ENCODE results near the gene GOLGA8Q.
"Not testable (repeated sequence)": the region's sequence is repeated elsewhere in the genome, so short reads cannot be mapped to it uniquely, and the experiment has no call there.

GOLGA8Q gene, protein sequence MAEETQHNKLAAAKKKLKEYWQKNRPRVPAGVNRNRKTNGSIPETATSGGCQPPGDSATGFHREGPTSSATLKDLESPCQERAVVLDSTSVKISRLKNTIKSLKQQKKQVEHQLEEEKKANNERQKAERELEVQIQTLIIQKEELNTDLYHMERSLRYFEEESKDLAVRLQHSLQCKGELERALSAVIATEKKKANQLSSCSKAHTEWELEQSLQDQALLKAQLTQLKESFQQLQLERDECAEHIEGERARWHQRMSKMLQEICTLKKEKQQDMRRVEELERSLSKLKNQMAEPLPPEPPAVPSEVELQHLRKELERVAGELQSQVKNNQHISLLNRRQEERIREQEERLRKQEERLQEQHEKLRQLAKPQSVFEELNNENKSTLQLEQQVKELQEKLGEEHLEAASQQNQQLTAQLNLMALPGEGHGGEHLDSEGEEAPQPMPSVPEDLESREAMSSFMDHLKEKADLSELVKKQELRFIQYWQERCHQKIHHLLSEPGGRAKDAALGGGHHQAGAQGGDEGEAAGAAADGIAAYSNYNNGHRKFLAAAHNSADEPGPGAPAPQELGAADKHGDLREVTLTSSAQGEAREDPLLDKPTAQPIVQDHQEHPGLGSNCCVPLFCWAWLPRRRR

DNA sequence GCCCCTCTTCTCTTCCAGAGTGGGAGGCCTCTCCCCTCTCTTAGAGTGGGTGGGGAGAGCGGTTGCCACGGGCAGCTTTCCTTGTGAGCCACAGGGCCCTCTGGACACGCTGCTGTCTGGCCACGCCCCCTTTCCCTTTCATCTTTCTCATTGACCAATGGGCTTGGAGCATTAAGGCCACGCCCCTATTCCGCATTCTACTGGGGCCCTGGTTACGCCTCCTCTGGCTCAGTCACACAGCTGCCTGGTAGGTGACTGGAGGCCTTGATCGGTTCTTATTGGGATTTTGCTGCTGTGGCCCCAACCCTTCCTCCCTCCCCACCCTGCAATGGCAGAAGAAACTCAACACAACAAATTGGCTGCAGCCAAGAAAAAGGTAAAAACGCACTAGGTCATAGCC, at the start of gene GOLGA8Q:
Gene GOLGA8Q (plus strand): TSS at position 301 of the 400 bp plus-strand sequence. CDS start 28 bp downstream, at position 329.
- DNase-seq: not testable (repeated sequence)

DNA sequence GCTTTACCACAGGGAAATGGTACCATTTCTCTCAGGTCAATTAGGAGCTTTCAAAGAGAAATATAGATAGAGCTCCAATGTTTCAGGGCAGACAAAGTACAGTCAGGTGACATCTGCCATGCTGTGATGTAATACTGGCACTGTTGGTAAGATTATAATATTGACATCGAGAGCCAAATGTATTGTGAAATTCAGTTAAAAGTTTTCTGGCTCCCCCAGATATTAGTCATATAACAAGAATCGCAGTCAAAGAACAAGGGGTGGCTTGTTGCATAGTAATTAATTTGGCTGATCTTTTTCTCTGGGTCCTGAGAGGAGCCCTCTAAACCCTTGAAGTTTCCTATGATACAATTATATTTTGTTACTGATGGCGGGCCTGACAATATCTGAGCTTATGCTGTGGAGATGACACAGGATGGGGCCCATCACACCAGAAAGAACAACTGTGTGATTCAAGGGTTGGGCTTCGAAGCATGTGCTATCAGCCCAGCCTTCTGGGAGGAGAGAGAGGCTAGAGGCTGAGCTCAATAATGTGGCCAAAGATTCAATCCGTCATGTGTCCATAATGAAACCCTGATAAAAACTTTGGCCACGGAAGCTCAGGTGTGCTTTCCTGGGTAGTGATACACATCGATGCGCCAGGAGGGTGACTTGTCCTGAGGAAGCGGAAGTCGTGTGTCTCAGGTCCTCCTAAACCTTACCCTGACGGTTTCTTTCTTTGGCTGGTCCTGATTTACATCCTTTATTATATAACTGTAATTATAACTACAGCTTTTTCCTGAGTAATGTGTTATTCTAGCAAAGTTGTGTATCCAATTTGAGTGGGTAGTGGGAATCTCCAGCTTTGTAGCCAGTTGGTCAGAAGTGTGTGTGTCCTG, 48.7 kb upstream of the GOLGA8Q start:
- not testable (repeated sequence) for DNase-seq

DNA sequence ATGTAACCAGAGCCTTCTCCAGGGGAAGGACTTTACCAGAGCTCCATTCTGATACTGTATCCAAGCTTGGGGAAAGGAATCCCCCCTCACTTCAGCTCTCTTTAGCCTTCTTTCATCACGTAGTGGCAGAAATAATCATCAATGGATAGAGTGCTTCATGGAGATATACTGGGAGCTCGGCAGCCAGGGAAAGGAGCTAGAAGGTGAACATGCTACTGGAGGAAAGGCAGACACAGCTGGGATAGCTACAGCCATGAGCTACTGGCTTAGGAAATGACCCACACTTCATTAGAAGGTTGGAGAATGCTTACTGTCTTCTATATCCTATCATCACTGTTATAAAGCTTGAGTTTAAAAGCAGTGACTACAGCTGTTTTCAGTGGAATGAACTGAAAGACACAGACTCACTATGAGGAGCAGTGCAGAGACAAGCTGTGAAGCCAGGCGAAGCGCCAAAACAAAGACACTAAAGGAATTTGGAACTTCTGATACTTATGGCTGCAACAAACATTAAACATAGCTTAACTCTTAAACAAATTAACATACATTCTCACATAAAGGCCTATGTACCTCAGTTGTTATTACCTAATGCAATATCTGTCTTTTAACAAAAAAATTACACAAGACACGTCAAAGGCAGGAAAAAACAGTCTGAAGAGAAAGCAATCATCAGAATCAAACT, 47.5 kb upstream of the GOLGA8Q start:
- DNase-seq: not testable (repeated sequence)

DNA sequence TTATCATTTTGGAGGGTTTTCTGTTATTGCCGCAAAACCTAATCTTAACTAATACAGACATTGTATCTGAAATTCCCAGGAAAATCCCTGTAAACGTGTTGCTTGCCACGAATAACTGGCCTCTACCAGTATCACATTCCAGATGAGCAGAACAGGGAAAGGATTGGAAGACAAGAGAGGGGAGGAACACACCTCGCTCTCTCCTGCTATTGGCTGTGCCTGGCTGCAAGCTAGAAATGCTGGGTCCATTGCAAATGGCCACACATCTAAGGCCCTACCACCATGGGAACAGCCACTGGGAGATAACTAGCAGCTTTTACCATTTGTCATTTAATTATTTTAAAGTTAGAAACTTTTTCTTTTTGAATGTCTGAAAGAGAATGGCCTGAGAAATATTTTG, 37.3 kb upstream of the GOLGA8Q start:
- DNase-seq: not testable (repeated sequence)

DNA sequence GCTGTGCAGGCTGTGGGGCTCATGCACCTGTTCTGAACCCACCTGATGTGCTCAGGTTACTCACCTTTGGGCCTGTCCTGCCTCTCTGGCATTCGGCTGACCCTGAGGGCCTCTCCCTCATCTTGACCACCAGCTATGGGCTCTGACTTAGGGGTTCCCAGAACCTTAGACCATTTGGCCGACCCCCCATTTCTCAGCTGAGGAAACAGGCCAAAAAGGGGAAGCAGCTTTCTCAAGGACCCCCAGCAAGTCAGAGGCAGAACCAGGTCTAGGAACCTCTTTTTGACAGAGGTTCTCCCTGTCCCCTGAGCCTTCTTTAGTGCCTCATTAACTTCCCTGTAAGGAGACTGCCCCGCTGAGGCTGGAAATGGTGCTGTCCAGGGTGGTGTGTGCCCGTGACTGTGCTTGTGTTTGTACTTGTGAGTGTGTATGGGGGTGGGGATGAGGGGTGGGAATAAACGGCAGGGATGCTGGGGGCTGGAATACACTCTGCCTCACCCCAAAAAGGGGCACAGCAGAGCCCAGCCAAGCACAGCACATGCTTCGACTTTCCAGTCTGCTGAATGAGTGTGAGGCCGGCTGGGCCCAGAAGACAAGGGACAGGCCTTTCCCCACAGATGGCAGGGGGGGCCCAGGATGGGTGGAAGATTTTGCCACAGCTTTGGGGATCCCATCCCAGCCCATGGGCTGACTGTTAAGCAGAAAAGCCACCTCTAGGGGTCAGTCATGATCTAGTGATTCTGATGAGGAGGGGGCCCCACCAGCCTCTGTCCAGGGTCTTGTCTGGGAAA, 28.2 kb upstream of the GOLGA8Q start:
- not testable (repeated sequence) for DNase-seq

DNA sequence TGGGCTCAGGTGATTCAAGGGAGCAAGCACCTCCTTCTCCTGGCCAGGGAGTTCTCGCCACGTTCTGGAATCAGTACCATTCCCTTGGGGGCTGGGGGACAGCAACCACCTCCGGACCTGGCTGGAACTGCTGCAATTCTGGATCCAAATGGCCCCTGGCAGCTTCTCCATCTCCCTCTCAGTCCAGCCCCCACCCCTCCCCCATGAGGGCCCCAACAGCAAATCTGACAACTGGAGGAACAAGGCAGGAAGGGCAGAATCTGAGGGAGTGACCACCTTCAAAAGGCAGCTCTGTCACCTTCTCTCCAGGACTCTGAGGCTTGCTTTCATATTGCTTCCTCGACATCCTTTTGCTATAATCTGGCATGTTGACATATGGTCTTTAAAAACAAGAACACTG, 25.9 kb upstream of the GOLGA8Q start:
- not testable (repeated sequence) for DNase-seq

DNA sequence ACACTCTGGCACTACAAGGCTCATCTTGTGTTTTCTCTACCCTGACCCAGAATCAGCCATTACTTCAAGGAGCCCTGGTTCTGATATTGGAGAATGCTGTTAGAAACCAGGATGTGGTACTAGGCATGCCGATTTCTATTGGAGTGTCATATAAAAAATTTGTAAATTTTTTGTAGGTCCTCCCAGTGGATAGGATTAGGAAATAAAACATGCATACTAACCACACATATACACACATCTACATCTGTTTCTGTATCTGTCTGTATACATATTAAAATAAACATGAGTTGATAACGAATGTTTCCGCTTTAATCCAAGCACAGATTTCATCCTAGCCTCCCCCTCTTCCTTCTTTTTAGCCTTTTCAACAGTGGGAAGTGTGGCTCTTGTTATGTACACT, 22.8 kb upstream of the GOLGA8Q start:
- DNase-seq: not testable (repeated sequence)

DNA sequence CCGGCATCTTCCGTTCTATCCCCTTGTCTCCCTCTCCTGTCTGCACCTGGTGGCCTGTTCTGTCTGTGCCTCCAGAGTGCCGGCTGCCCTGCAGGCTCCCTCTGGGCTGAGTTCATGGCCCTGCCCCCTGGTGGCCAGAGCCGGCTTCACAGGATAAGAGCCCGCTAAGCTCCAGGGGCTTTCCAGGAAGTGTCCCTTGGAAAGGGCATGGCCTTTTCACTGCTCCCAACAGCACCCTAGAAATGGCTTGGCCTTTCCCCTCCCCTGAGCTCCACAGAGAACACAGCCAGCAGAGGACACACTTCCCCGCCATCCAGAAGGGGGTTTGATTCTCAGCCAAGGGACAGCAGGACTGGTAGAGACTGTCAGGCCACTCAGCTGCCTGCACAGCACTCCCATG, 15.1 kb downstream of the GOLGA8Q start:
- not testable (repeated sequence) for DNase-seq

DNA sequence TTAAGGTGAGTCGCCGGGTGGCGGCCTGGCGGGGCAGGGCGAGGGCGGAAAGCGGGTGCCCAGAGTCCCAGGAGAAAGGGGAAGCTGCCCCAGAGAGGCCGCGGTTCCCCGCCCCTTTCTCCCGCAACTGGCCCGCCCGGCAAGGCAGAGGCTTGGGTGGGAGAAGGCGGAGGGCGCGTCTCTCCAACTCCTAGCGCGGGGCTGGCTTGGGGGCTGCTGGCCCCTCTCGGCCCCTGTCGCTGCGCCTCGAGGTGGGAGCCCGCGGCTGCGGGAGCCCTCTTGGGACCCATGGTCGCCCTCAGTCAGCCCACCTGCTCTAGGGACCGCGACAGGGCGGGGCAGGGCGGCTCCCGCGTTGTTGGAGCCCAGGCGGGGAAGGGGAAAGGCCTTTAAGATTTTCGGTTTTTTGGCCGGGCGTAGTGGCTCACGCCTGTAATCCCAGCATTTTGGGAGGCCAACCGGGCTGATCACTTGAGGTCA, 21.2 kb downstream of the GOLGA8Q start:
- not testable (repeated sequence) for DNase-seq

DNA sequence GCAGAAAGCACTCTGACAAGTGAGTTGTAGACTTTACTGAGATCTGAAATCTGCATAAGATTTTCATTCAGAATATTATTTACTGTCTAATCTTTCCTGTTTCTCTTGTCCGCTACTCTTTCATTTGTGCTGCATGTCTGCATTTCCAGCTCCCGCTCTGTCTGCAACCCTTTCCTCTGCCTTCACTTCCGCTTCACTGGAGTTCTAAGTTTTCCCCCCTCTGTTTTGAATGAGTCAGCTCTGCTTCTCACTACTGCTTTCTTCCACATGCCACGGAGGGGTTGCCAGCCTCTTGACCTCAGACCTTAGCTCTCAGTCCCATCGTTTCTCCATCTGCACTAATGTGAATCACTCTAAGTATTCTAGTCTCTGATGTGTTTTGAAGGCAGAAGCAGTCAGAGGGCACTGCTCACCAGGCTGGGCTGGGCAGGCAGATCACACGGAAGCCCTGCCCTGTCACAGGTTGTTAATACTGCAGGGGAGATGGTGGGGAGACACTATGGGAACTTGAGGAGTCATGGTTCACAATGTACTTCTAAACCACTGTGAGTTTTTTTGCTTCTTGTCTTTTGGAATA, 27.6 kb downstream of the GOLGA8Q start:
- DNase-seq: not testable (repeated sequence)

DNA sequence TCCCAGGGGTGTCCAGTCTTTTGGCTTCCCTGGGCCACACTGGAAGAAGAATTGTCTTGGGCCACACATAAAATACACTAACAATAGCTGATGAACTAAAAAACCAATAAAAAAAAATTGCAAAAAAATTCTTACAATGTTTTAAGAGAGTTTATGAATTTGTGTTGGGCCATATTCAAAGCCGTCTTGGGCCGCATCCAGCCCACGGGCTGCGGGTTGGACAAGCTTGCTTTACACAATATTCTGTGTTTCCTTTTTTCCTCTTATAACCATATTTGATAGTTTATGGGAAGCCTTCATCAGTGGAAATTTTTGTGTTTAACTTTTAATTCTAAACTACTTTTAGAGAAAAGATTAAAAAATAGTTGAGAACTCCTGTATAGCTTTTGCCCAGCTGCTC, 28.9 kb downstream of the GOLGA8Q start:
- not testable (repeated sequence) for DNase-seq

DNA sequence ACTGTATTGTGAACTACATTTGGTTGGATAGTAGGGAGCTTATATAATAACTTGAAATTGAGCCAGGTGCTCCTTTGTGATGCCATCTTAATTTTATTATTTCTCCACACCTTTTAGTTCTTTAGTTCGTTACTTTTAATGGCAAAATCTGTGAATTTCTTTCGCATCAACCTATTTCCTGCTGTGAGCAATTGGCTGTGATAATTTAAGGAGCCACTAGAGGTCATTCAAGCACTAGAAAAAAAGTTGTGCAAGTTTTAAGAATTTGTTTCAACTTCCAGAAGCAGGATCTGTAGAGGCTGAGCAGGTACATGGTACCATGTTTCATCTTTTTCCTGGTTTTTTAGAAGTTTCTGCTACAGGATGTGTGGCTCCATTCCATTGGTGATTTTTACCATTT, 47.1 kb downstream of the GOLGA8Q start:
- DNase-seq: not testable (repeated sequence)

DNA sequence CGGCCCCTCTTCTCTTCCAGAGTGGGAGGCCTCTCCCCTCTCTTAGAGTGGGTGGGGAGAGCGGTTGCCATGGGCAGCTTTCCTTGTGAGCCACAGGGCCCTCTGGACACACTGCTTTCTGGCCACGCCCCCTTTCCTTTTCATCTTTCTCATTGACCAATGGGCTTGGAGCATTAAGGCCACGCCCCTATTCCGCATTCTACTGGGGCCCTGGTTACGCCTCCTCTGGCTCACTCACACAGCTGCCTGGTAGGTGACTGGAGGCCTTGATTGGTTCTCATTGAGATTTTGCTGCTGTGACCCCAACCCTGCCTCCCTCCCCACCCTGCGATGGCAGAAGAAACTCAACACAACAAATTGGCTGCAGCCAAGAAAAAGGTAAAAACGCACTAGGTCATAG, 51.9 kb downstream of the GOLGA8Q start, which contains the start of gene GOLGA8H:
Gene GOLGA8H (plus strand): TSS at position 233 of the 400 bp plus-strand sequence. CDS start 98 bp downstream, at position 331.
- DNase-seq: not testable (repeated sequence)
